HL-60 (cell line): ENCODE measurements around the gene ANKRD12.

Experiments used
- CTCF ChIP-seq: IDR thresholded peaks from one replicate; pipeline ENCODE4 v1.5.1; 2011; ENCODE audit warnings: low read length, control low read depth, inconsistent platforms; ENCODE audit not compliant: insufficient read depth
- GABPA ChIP-seq: IDR thresholded peaks from 2 replicates; pipeline ENCODE4 v1.6.1; 2012; ENCODE audit warnings: low read depth
- POLR2AphosphoS5 ChIP-seq: IDR thresholded peaks from 2 replicates; pipeline ENCODE4 v1.6.1; 2012; ENCODE audit warnings: low read depth
- REST ChIP-seq: IDR thresholded peaks from 2 replicates; pipeline ENCODE4 v1.6.1; 2012; ENCODE audit warnings: low read depth; ENCODE audit not compliant: insufficient replicate concordance
- SPI1 ChIP-seq: IDR thresholded peaks from 2 replicates; pipeline ENCODE4 v1.6.1; 2012; ENCODE audit warnings: low read depth, mild to moderate bottlenecking, borderline replicate concordance

- no peak for TF ChIP-seq POLR2AphosphoS5
- TF ChIP-seq CTCF, result no peak
- no peak for TF ChIP-seq GABPA
- TF ChIP-seq SPI1, result no peak
- TF ChIP-seq REST, result no peak
These were observed 13.5 kb downstream of the ANKRD12 start for GRCh38 chr18:9150121-9150520.
